ENCODE data around the gene CCSER1. TPM values are rescaled to one million over a fixed set of nuclear protein-coding genes. Genes with fewer than 3 reads are reported as not detected.

Gene CCSER1
- total and polyA plus RNA-seq, 2 of the 8 experiments (the other 6 are each of a cell fraction or from before 2014, with no cell fraction given), result 0.26 to 0.84 TPM

DNA sequence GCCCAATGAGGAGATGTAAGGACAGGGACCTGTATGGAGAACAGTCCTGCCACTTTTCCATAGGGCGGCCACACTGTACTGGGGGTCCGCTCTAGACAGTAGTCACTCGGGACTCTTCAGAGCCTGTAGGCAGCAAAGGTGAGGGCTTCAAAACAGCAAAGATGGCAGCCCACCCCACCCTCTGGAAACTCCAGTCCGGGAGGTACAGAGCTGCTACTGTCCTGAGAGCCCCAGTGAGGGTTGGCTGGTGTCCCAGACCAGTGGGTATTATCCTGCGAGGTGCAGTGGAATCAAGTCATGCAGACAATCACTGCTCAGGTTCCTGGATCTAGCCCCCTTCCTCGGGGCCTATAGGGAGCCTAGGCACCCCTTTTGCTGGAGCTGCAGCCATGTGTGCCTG is 1392.0 kb downstream of the CCSER1 start (continued):
- no peak for TF ChIP-seq NANOG (IDR thresholded peaks at IDR 0.05; ENCODE audit: insufficient read depth, low read depth, low read length, poor library complexity, severe bottlenecking)
